Measurements from ENCODE around the gene NOL6. TPM values are rescaled to one million over a fixed set of nuclear protein-coding genes. Genes with fewer than 3 reads are reported as not detected.
"Not testable (repeated sequence)": the region's sequence is repeated elsewhere in the genome, so short reads cannot be mapped to it uniquely, and the experiment has no call there.

NOL6 gene
- total RNA-seq, 1 experiment from 2014 or later = 27.0 TPM

DNA sequence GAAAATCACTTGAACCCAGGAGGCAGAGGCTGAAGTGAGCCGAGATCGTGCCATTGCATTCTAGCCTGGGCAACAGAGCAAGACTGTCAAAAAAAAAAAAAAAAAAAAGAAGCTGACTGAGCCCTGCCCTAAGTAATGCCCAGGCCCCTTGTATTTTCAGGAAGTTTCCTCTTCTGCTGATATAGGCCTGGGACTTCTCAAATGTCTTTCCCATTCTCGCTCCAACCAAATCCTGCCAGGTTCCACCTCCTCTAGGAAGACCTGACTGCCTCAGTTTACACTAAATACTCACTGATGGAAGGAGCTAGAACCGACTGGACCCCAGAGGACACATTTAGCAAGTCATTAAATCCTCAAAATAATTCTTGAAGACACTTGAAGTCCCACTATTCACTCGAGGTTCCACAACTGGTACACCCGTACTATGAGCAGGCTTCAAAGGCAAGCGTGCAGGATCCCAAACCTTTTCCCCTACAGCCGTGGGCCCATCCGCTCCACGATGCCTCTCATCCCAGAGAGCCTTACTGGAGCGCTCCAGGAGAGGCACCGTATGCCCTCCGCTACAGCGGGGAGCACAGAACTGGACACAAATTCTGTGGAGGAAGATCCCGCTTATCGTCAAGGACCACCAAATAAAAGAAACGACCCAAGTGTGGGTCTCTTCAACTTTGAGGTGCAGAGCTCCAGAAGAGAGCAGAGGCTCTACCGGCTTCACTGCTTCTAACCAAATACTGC lies 676 bp downstream of the NOL6 start:
- no peak for DNase-seq (ENCODE audit: low spot score)

DNA sequence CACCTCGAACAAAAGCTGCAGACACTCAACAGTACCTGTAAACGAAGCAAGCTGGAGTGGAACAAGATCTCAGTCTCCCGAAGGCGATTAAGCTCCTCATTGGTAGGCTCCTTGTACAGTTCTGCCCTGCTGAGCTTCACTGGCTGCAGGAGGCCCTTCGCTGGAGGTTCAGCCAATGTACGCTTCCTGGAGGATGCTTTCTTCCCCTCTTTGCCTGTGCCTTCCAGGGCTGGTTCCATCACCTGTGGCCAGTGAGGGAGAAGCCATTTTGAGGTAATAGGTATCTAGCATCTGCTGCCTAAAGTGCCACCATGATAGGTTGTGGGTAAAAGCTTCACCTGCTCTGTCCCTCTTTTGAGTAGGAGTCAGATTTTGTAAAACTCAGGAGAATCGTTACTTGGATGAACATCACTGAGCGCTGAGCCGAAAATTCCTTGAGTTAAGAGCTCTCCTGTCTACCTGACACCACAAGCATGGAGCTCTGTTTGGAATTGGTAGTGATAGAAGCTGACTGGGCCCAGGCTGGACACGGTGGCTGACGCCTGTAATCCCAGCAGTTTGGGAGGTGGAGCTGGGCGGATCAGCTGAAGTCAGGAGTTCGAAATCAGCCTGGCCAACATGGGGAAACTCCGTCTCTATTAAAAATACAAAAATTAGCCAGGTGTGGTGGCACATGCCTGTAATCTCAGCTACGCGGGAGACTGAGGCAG lies 1.4 kb downstream of the NOL6 start:
- no peak for DNase-seq (ENCODE audit: low spot score)

- DNase-seq (ENCODE audit: low spot score) = no peak
These were observed 2.4 kb downstream of the NOL6 start for GRCh38 chr9:33471361-33471760.

GRCh38 chr9:33469891-33470290 lies 3.8 kb downstream of the NOL6 start:
- no peak for DNase-seq (ENCODE audit: low spot score)

DNA sequence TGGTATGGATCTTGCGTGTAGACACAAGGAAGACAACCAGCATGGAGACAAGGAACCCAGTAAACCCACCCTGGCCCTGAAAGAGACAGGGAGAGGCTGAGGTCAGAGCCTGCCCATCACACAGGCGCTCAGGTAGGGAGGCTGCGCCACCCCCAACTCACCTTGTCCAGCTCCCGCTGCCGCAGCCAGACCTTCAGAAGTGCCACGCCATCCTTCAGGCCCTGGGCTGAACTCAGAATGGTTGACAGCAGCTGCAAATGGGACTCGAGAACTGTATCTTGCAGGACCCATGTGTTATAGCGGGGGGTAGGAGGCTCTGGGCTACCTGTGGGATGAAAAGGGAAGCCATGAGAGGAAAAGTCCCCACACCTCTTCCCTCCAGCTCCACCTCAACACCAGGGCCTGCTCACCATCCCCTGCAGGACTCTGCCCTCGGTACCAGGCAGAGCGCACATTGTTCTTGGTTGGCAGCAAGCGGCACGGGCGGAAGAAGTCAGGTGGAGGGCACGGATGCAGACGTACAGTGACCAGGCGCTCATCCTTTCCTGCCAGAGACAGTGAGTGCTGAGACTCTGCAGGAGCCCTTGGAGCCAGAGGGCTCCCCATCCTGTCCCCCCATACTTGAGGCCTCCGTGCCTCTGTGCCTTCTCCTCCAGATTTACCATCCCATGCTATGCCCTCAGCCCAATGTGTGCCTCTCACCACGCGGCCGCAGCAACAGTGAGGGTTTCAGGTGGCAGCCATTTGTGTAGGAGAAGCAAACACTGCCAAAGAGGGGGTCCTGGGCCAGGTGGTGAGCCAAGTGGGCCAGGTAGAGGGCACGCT lies 4.7 kb downstream of the NOL6 start:
- DNase-seq (ENCODE audit: low spot score) = no peak

DNA sequence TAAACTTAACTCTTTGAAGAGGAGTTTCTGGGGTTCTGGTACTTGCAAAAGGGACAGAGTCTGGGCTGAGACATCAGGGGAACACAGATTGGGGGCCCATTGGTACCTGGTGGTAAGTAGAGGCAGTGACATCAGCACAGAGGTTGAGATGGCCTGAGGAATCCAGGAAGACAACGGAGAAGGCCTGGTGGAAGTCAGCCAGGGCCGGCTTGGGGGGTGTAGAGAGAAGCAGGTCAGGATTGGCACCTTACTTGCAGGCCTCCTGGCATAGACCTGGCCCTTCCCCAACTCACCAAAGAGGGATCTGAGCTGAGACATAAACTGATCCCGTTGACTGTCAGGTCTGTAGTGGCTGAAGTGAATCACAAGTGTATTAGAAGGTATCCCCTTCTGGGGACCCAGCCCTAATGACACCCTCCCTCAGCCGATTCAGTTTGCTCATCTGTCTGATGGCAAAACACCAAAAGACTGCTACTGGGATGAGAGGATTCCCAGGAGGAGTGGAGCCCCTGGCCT lies 5.5 kb downstream of the NOL6 start:
- no peak for DNase-seq (ENCODE audit: low spot score)

DNA sequence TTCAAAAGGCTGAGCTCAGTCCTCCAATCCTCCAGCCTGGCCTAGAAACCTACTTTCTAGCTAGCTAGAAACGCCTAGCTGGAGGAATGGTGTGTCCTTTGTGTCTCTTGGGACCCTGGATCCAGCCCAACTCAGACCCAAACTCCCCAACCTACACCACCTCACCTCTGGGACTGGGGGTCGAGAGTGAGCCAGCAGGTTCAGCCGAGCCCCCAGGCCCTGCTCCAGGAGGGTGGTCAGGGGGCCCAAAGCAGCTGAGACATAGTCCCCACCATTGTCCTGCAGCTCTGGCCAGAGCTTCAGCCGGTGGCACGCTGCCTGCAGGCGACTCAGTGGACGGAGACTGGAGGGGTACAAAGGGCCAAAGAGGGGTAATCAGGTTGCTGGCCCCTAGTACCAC lies 6.2 kb downstream of the NOL6 start:
- no peak for DNase-seq (ENCODE audit: low spot score)

GRCh38 chr9:33466565-33467495 lies 6.9 kb downstream of the NOL6 start:
- DNase-seq (ENCODE audit: low spot score) = peak; percentile 13

- no peak for DNase-seq (ENCODE audit: low spot score)
These were observed 7.8 kb downstream of the NOL6 start for GRCh38 chr9:33465596-33466564.

DNA sequence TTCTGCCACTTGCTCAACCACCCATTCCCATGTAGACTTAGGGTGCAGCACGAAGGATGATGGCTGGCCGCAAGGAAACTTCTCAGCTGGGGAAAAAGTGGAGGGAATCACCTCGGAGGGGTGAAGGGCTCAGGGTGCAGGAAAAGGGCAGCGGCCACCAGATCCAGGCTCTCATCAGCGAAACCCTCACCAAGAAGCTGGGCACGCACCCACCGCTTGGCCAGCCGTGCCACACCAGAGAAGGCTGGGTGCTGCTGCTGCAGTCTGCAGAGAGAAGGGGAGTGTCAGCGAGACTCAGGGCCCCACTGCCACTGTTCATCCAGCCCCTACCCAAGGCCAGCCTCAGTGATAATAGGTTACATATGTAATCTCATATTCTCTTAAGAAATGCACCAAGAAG lies 8.6 kb downstream of the NOL6 start:
- DNase-seq (ENCODE audit: low spot score) = no peak

DNA sequence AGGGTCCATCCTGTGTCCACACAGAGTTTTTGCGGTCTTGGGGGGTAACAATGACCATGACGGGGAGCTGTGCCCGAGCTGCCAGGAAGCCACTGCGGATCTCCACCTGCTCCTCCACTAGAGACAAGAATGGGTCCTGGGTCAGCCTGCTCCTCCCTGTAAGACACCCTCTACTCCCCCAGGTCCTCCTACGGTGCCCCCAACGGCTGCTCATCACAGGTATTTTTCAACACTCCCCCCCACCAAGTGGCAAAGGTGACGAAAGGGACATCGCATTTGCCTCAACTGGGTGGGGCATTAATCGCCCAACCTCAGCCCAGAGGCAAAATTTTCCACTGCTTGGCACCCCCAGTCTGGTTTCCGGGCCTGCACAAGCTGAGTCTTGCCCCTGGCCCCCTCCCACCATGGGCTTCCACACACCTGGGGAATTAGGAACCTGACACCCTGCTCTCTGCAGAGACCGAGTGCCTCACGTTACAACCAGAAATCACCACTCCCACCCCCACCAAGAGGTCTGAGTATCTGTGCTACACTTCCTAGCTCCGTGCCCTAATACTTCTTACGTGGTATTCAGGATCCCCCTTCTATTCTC lies 9.6 kb downstream of the NOL6 start:
- DNase-seq (ENCODE audit: low spot score) = no peak

DNA sequence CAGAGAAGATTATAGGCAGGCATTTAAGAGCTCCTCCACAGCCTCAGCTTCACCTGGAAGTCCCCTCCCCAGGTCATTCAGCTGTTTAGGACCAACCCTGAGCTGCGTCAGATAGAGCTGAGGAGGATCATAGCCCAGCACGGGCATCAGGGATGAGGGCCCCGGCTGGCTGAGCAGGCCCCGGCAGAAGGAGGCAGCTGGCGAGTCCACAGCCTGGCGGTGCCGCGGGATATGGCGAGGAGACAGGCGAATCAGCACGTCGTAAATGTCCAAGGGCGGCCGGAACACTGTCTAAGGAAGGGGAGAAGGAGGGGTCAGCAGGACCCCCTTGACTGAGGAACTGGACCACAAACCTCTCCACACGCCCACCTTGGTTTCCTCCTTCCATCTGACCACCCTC lies 10.6 kb downstream of the NOL6 start:
- DNase-seq (ENCODE audit: low spot score) = no peak

DNA sequence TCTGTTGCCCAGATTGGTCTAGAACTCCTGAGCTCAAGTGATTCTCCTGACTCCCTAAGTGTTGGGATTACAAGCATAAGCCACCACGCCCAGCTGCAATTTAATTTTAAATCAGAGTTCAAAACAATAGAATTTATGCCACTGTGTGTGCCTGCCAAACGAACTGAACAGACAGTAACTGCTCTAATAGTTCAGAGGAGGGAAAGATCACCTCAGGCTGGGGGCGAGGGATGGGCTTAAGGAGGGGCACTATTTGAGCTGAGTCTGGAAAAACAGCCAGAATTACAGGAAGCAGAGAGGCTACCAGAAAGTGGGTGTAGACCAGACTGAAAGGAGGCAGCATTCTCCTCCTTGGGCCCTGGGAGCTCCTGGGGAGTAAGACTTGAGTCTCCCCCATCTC lies 12.2 kb downstream of the NOL6 start:
- no peak for DNase-seq (ENCODE audit: low spot score)

DNA sequence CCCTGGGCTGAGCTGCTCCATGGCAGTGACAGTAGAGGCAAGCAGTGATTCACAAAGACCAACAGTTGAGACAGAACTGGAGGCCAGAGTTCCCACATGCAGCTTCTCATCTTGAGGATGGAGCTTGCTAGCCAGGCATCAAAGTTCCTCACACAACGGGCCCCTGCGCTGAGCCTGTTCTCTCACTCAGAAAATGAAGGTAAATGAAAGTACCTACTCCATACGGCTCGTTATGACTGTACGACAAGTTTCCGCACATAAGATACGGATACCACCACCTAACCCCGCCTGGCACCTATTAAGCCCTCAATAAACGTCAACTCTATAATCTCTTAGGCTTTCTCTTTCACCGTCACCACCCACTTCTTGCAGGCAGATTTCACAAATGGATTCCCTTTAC lies 12.9 kb downstream of the NOL6 start:
- DNase-seq (ENCODE audit: low spot score) = no peak

- DNase-seq (ENCODE audit: low spot score) = no peak
These were observed 14.6 kb downstream of the NOL6 start for GRCh38 chr9:33459115-33459514.

GRCh38 chr9:33458444-33458843 lies 15.3 kb downstream of the NOL6 start:
- DNase-seq (ENCODE audit: low spot score) = peak; percentile 80

GRCh38 chr9:33455945-33456344 lies 17.8 kb downstream of the NOL6 start:
- DNase-seq (ENCODE audit: low spot score) = no peak

DNA sequence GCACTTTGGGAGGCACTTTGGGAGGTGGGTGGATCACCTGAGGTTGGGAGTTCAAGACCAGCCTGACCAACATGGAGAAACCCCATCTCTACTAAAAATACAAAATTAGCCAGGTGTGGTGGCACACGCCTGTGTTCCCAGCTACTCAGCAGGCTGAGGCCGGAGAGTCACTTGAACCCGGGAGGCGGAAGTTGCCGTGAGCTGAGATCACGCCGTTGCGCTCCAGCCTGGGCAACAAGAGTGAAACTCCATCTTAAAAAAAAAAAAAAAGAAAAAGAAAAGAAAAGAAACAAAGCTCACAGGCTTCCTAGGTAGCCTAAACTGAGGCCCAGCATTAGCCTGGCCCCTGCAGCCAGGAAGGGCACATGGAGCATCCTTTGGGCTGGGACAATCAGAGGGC lies 18.3 kb downstream of the NOL6 start:
- not testable (repeated sequence) for DNase-seq (ENCODE audit: low spot score)

DNA sequence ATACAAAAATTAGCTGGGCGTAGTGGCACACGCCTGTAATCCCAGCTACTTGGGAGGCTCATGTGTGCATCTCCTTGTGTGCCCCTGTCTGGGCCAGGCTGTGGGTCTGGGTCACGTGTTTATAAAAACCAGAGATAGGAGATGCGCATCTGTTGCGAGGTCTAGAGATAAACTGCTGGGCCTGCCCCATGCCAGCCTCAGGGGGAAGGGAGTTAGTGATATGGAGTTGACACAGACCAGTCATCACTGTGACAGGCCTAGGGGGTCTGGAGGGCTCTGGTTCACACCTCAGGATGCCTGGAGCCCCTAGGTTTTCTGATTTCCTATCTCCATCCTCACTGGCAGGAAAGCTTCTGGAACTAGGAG lies 19.1 kb downstream of the NOL6 start:
- not testable (repeated sequence) for DNase-seq (ENCODE audit: low spot score)
